GM13977 (cell line): Measurements from ENCODE around the gene ARID3A.

Source experiments
- DNase-seq: peaks from one replicate; pipeline ENCODE4 v3.0.0; 2012; ENCODE audit warnings: low spot score
- in situ Hi-C: fragments of 300-500 bp; cut with MboI; formaldehyde crosslinking; loops from one replicate; pipeline ENCODE4 v1.12.0; 2022; ENCODE audit warnings: low sequenced_read_pairs, low pct_unique_long_range_greater_than_20kb, mixed read lengths, inconsistent platforms; ENCODE audit not compliant: unreplicated experiment
- TF ChIP-seq, protein P1 (sequence below): IDR thresholded peaks from 2 replicates; pipeline ENCODE4 v1.5.1; 2012; ENCODE audit warnings: mild to moderate bottlenecking, control low read depth; ENCODE audit not compliant: insufficient read depth; ENCODE audit errors: extremely low read depth, missing control alignments

ARID3A gene

DNA sequence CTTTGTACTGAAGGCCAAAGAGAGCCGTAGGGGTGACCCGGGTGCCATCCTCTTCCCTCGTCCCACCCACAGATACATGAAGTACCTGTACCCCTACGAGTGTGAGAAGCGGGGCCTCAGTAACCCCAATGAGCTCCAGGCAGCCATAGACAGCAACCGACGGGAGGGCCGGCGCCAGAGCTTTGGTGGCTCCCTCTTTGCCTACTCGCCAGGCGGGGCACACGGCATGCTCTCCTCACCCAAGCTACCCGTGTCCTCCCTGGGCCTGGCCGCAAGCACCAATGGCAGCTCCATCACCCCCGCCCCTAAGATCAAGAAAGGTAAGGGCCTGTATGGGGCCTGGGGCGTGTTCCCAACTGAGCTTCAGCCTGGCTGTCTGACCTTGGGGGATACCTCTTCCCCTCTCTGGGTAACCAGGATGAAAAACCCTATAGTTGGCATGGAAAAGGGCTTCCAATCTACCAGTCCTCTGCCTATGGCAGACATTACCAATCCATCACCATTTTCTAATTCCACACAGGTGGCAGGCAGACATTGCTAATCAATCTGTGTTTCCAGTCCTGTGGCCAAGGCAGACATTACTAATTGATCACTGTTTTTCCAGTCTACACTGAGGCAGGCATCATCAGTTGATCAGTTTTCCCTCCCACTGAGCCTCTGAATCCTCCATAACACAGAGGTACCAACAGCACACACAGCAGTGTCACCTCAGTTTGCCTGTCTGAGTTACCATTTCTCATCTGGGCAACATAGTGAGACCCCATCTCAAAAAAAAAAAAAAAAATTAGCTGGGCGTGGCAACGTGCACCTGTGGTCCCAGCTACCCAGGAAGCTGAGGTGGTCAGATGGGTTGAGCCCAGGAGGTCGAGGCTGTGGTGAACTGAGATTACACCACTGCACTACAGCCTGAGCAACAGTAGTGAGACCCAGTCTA lies 39.2 kb downstream of the ARID3A start:
- TF ChIP-seq, protein P1, sequence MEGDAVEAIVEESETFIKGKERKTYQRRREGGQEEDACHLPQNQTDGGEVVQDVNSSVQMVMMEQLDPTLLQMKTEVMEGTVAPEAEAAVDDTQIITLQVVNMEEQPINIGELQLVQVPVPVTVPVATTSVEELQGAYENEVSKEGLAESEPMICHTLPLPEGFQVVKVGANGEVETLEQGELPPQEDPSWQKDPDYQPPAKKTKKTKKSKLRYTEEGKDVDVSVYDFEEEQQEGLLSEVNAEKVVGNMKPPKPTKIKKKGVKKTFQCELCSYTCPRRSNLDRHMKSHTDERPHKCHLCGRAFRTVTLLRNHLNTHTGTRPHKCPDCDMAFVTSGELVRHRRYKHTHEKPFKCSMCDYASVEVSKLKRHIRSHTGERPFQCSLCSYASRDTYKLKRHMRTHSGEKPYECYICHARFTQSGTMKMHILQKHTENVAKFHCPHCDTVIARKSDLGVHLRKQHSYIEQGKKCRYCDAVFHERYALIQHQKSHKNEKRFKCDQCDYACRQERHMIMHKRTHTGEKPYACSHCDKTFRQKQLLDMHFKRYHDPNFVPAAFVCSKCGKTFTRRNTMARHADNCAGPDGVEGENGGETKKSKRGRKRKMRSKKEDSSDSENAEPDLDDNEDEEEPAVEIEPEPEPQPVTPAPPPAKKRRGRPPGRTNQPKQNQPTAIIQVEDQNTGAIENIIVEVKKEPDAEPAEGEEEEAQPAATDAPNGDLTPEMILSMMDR = no peak
- in situ Hi-C loops = no loop called here
- DNase-seq = no peak

DNA sequence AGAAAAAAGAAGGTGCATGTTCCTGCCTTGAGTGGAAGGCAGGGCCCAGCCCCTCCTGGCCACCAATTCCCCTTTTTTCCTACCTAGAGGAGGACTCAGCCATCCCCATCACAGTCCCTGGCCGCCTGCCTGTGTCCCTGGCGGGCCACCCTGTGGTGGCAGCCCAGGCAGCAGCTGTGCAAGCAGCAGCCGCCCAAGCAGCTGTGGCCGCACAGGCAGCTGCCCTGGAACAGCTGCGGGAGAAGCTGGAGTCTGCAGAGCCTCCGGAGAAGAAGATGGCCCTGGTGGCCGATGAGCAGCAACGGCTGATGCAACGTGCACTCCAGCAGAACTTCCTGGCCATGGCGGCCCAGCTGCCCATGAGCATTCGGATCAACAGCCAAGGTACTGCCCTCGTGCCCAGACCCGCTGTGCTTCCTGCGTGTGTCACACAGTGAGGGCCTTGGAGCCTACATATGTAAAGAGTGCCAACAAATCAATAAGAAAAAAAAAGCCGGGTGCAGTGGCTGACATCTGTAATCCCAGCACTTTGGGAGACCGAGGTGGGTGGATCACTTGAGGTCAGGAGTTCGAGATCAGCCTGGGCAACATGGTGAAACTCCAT lies 40.8 kb downstream of the ARID3A start:
- TF ChIP-seq, protein P1 = no peak
- DNase-seq = no peak
- in situ Hi-C loops = no loop called here

DNA sequence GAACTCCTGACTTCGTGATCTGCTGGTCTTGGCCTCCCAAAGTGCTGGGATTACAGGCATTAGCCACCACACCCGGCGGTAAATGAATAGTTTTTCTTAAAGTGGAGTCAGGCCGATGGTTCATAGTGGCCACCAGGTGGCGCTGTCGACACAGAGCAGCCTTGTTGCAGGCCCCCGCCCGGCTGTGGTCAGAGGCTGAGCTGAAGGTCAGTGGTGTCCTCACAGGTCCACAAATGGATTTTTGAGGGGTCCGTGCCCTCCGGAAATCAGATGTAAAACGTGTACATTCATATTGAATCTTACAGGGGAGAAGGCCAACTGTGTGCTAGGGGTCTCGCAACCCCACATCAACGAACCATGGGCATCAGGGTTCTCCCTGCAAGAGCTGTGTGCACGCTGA lies 44.9 kb downstream of the ARID3A start:
- TF ChIP-seq, protein P1 = peak; percentile 62
- in situ Hi-C loops = no loop called here
- no peak for DNase-seq

DNA sequence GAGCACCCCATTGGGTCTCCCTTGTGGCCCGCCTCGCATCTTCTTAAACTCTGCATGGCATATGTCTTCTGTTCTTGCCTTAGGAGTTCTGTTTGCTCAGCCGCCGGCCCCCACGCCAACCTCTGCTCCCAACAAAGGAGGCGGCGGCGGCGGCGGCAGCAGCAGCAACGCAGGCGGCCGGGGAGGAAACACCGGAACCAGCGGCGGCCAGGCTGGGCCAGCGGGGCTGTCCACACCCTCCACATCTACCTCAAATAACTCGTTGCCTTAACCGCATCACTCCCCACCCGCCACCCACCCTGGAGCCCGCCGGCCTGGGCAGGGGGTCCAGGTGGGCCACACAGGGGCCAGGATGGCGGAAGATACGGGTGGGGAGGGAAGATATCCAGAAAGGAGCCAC lies 46.0 kb downstream of the ARID3A start:
- no peak for DNase-seq
- in situ Hi-C loops = no loop called here
- TF ChIP-seq, protein P1 = no peak

DNA sequence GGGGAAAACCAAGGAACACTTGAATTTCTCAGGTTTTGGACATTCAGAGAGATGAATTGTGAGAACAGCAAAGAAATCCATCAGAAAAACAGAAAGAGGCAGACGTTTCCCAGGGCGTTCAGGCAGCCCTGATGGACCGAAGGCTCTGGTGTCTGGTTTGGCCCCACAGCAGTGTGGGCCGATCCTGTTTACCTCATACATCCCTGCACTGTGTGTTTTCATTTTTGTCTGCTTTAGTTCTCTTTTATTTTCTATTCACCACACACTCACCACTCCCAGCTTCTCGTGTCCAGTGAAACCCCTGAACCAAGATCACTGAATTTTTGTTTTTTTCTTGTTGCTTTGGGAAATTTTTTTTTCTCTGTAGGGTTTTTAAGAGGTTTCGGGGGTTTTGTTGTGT lies 46.4 kb downstream of the ARID3A start:
- TF ChIP-seq, protein P1 = no peak
- no peak for DNase-seq
- in situ Hi-C loops = no loop called here

DNA sequence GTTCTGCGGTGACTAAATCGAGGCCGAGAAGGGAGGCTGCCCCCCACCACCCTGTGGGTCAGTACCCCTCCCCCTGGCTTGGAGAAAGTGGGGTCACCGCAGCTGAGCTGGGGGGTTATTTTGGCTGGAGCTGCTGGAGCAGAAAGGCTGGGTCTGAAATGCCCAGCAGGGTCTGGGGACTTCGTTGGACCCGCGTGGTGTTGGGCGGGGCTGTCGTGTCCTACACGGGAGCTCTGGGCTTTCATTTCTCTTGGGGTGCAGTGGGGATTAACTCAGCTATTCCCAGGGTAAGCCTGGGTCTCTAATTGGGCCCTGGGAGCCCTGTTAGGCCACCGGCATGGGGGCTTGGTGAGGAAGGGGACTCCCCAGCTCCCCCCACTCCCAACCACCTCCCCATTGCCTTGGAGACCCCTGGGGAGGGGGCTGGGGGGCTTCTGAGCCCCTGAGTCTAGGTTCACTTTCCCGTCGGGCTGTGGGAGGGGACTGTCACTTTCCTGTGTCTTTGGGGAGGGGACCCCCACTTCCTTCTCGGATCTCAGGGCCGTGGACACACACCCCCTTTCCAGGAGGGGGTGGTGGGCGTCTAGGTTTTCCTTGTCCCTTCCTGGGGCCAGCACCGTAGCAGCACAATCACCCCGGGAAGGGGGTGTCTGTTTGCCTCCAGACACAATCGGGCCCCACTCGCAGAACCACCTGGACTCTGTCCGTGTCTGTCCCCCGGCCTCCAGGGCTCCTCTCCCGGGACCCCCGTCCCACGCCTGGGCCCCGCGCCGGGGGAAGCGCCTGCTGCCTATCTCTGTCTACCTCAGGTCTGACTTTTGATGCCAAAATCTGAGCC lies 48.1 kb downstream of the ARID3A start:
- no peak for DNase-seq
- in situ Hi-C loops = no loop called here
- TF ChIP-seq, protein P1 = no peak
